Upper lobe of right lung (tissue), 1 donor: ENCODE measurements around the gene C3AR1. TPM values are rescaled to one million over a fixed set of nuclear protein-coding genes. Genes with fewer than 3 reads are reported as not detected.

ENCODE experiments used
- ATAC-seq: fragments of 200-7000 bp; cut with Tn5 transposase; one replicate; pipeline ENCODE4 v1.9.1; 2020; ENCODE audit warnings: mild to moderate bottlenecking, moderate library complexity
- DNase-seq: peaks from one replicate; pipeline ENCODE4 v3.0.0-alpha.2; 2020
- H3K27ac ChIP-seq: fragments of 200-600 bp; one replicate; pipeline ENCODE4 v1.8.0; 2022
- H3K27me3 ChIP-seq: fragments of 200-600 bp; one replicate; pipeline ENCODE4 v1.8.0; 2022; ENCODE audit warnings: mild to moderate bottlenecking
- H3K36me3 ChIP-seq: fragments of 200-600 bp; one replicate; pipeline ENCODE4 v1.8.0; 2022
- H3K4me1 ChIP-seq: fragments of 200-600 bp; one replicate; pipeline ENCODE4 v1.8.0; 2022
- H3K4me3 ChIP-seq: fragments of 200-600 bp; one replicate; pipeline ENCODE4 v1.8.0; 2022; ENCODE audit warnings: mild to moderate bottlenecking
- H3K9me3 ChIP-seq: fragments of 200-600 bp; one replicate; pipeline ENCODE4 v1.8.0; 2022
- CTCF ChIP-seq: fragments of 200-600 bp; IDR thresholded peaks from one replicate; pipeline ENCODE4 v1.8.0; 2022; ENCODE audit warnings: antibody characterized with exemption
- intact Hi-C: fragments of 100-400 bp; cut with DNase I; formaldehyde crosslinking; loops from one replicate; pipeline ENCODE4 v1.11.0; 2022
- total RNA-seq: library from RNA; stranded (reverse); fragmentation: NEBNext Ultra II Directional; extraction: Animal tissue kit (Norgen Biotek cat#: 25700); gene quantifications from one replicate; pipeline ENCODE4 v1.2.1, GENCODE V29; 2021
- donor health status: DM: no; HTN: yes; CAD: no; lungs with severe emphysema.

Gene C3AR1
- total RNA-seq, 1 donor from 2014 or later = 45.0 TPM

GRCh38 chr12:8069582-8069981, 3.4 kb upstream of the C3AR1 start:
- H3K27me3 ChIP-seq = no peaks in the 10 kb centered on the region
- peak overlapping the region; percentile 6 for H3K27ac ChIP-seq
- H3K36me3 ChIP-seq = no peaks in the 10 kb centered on the region
- H3K4me1 ChIP-seq = no peaks in the 10 kb centered on the region
- no peaks in the 10 kb centered on the region for H3K9me3 ChIP-seq
- no peak for TF ChIP-seq CTCF
- DNase-seq = no peak
- intact Hi-C loops = no loop called here
- no peak overlapping the region for H3K4me3 ChIP-seq
- ATAC-seq = no peak

GRCh38 chr12:8064131-8064530, 2.0 kb downstream of the C3AR1 start:
- intact Hi-C loops = no loop called here
- H3K36me3 ChIP-seq = no peaks in the 10 kb centered on the region
- no peaks in the 10 kb centered on the region for H3K4me1 ChIP-seq
- peak overlapping the region; percentile 36 for H3K4me3 ChIP-seq
- H3K9me3 ChIP-seq = no peaks in the 10 kb centered on the region
- no peak for TF ChIP-seq CTCF
- ATAC-seq (no peak), DNase-seq (no peak)
- H3K27ac ChIP-seq = peak overlapping the region; percentile 74
- H3K27me3 ChIP-seq = no peaks in the 10 kb centered on the region

GRCh38 chr12:8058506-8058905, 7.7 kb downstream of the C3AR1 start:
- peaks cover 21% of the 10 kb centered on the region for H3K36me3 ChIP-seq
- no peaks in the 10 kb centered on the region for H3K4me1 ChIP-seq
- TF ChIP-seq CTCF = no peak
- H3K9me3 ChIP-seq = no peaks in the 10 kb centered on the region
- peak; percentile 34 for ATAC-seq
- intact Hi-C loops = no loop called here
- no peak for DNase-seq
- no peaks in the 10 kb centered on the region for H3K27me3 ChIP-seq
- H3K4me3 ChIP-seq = no peak overlapping the region
- H3K27ac ChIP-seq = no peak overlapping the region

- H3K27me3 ChIP-seq = no peaks in the 10 kb centered on the region
- peak overlapping the region; percentile 37 for H3K27ac ChIP-seq
- peak overlapping the region; percentile 20 for H3K4me3 ChIP-seq
- no peak for TF ChIP-seq CTCF
- ATAC-seq (peak; percentile 85), DNase-seq (no peak)
- no peaks in the 10 kb centered on the region for H3K9me3 ChIP-seq
- H3K4me1 ChIP-seq = no peaks in the 10 kb centered on the region
- intact Hi-C loops = no loop called here
- peaks cover 28% of the 10 kb centered on the region for H3K36me3 ChIP-seq
Measured at GRCh38 chr12:8057839-8058238, 8.3 kb downstream of the C3AR1 start.

GRCh38 chr12:8057306-8057705, 8.9 kb downstream of the C3AR1 start:
- ATAC-seq (no peak), DNase-seq (no peak)
- TF ChIP-seq CTCF = no peak
- intact Hi-C loops = no loop called here
- no peaks in the 10 kb centered on the region for H3K9me3 ChIP-seq
- no peaks in the 10 kb centered on the region for H3K27me3 ChIP-seq
- peaks cover 33% of the 10 kb centered on the region for H3K36me3 ChIP-seq
- no peak overlapping the region for H3K4me3 ChIP-seq
- no peaks in the 10 kb centered on the region for H3K4me1 ChIP-seq
- no peak overlapping the region for H3K27ac ChIP-seq

- intact Hi-C loops = no loop called here
- H3K27ac ChIP-seq = no peak overlapping the region
- H3K36me3 ChIP-seq = peaks cover 54% of the 10 kb centered on the region
- no peaks in the 10 kb centered on the region for H3K27me3 ChIP-seq
- no peak overlapping the region for H3K4me3 ChIP-seq
- DNase-seq (no peak), ATAC-seq (no peak)
- no peaks in the 10 kb centered on the region for H3K4me1 ChIP-seq
- H3K9me3 ChIP-seq = no peaks in the 10 kb centered on the region
- TF ChIP-seq CTCF = no peak
Measured at GRCh38 chr12:8054816-8055215, 11.3 kb downstream of the C3AR1 start.
